Thymus (tissue), 11 donors: ENCODE data around the gene SLC16A5. TPM values are rescaled to one million over a fixed set of nuclear protein-coding genes. Genes with fewer than 3 reads are reported as not detected.

Source experiments
- DNase-seq, 9 donors: peaks; one replicate each; pipeline ENCODE4 v3.0.0-alpha.2; 2013; ENCODE audit warnings: low spot score in 9 of 9, low read depth in 6 of 9, missing footprints in 1 of 9
- H3K27ac ChIP-seq, 2 donors: one replicate each; pipeline ENCODE4 v1.5.1; 2013; ENCODE audit warnings: control low read depth in 1 of 2, low read depth in 1 of 2, low read length in 1 of 2, mild to moderate bottlenecking in 1 of 2, moderate library complexity in 1 of 2
- H3K27me3 ChIP-seq, 2 donors: one replicate each; pipeline ENCODE4 v1.5.1; 2013; ENCODE audit warnings: low read length in 1 of 2; ENCODE audit not compliant: control insufficient read depth in 2 of 2, insufficient read depth in 1 of 2
- H3K36me3 ChIP-seq, 2 donors: one replicate each; pipeline ENCODE4 v1.5.1; 2013; ENCODE audit warnings: low read length in 1 of 2, mild to moderate bottlenecking in 1 of 2, moderate library complexity in 1 of 2; ENCODE audit not compliant: control insufficient read depth in 2 of 2, insufficient read depth in 2 of 2
- H3K4me1 ChIP-seq, 2 donors: one replicate each; pipeline ENCODE4 v1.5.1; 2013; ENCODE audit warnings: low read length in 2 of 2; ENCODE audit not compliant: control insufficient read depth in 2 of 2, insufficient read depth in 2 of 2
- H3K4me3 ChIP-seq, 2 donors: one replicate each; pipeline ENCODE4 v1.5.1; 2013; ENCODE audit warnings: low read length in 2 of 2, control low read depth in 1 of 2, mild to moderate bottlenecking in 1 of 2
- H3K9me3 ChIP-seq, 2 donors: one replicate each; pipeline ENCODE4 v1.5.1; 2013; ENCODE audit warnings: low read length in 1 of 2, mild to moderate bottlenecking in 1 of 2; ENCODE audit not compliant: control insufficient read depth in 2 of 2, insufficient read depth in 1 of 2
- WGBS: extraction: QIAGEN DNeasy Blood & Tissue Kit; methylation state at CpG from one replicate; pipeline ENCODE4 v1.1.7; 2013; 5-methylcytosine and 5-hydroxymethylcytosine counted together
- polyA plus RNA-seq: library from polyadenylated mRNA; stranded (reverse); fragments of 200-250 nt; gene quantifications from one replicate; pipeline ENCODE4 v1.2.3, GENCODE V29; 2013
- total RNA-seq: library from RNA; stranded (reverse); fragments of 120-200 nt; gene quantifications from one replicate; pipeline ENCODE4 v1.2.4, GENCODE V29; 2013
- donor health status: healthy.

SLC16A5 gene
- total and polyA plus RNA-seq, 2 donors: 0.76 to 5.0 TPM

GRCh38 chr17:75061618-75062017 is 26.1 kb upstream of the SLC16A5 start:
- Histone ChIP-seq H3K4me1 (peaks cover 0 to 14% of the 10 kb centered on the region in 2 donors), H3K27ac (peak overlapping the region in 1 of 2 donors; percentile 20), H3K9me3 (no peaks in the 10 kb centered on the region), H3K27me3 (no peaks in the 10 kb centered on the region), H3K36me3 (peaks cover 51 to 60% of the 10 kb centered on the region in 2 donors), H3K4me3 (no peak overlapping the region)
- 98% methylated on average over 8 of the region's 8 CpGs for WGBS
- DNase-seq: no peak

GRCh38 chr17:75063201-75063600 is 24.6 kb upstream of the SLC16A5 start:
- H3K4me3 ChIP-seq: no peak overlapping the region
- H3K9me3 ChIP-seq: no peaks in the 10 kb centered on the region
- H3K27me3 ChIP-seq: no peaks in the 10 kb centered on the region
- WGBS: 95% methylated on average over 13 of the region's 13 CpGs
- no peak for DNase-seq
- peaks cover 2 to 24% of the 10 kb centered on the region in 2 donors for H3K4me1 ChIP-seq
- H3K36me3 ChIP-seq: peaks cover 51 to 58% of the 10 kb centered on the region in 2 donors
- H3K27ac ChIP-seq: no peak overlapping the region

GRCh38 chr17:75063626-75064025 is 24.1 kb upstream of the SLC16A5 start:
- Histone ChIP-seq H3K36me3 (peaks cover 51 to 58% of the 10 kb centered on the region in 2 donors), H3K4me3 (no peak overlapping the region), H3K4me1 (peaks cover 2 to 24% of the 10 kb centered on the region in 2 donors), H3K9me3 (no peaks in the 10 kb centered on the region), H3K27ac (no peak overlapping the region), H3K27me3 (no peaks in the 10 kb centered on the region)
- no peak for DNase-seq
- 93% methylated on average over 3 of the region's 3 CpGs for WGBS

GRCh38 chr17:75064040-75064439 is 23.7 kb upstream of the SLC16A5 start:
- peaks cover 2 to 24% of the 10 kb centered on the region in 2 donors for H3K4me1 ChIP-seq
- WGBS: 98% methylated on average over 11 of the region's 11 CpGs
- H3K27me3 ChIP-seq: no peaks in the 10 kb centered on the region
- no peak for DNase-seq
- no peaks in the 10 kb centered on the region for H3K9me3 ChIP-seq
- H3K4me3 ChIP-seq: no peak overlapping the region
- H3K27ac ChIP-seq: no peak overlapping the region
- peaks cover 51 to 58% of the 10 kb centered on the region in 2 donors for H3K36me3 ChIP-seq

GRCh38 chr17:75064460-75064859 is 23.3 kb upstream of the SLC16A5 start:
- DNase-seq: no peak
- H3K4me3 ChIP-seq: no peak overlapping the region
- no peaks in the 10 kb centered on the region for H3K27me3 ChIP-seq
- 96% methylated on average over 8 of the region's 8 CpGs for WGBS
- no peaks in the 10 kb centered on the region for H3K9me3 ChIP-seq
- H3K27ac ChIP-seq: no peak overlapping the region
- H3K36me3 ChIP-seq: peaks cover 48 to 55% of the 10 kb centered on the region in 2 donors
- peaks cover 2 to 24% of the 10 kb centered on the region in 2 donors for H3K4me1 ChIP-seq

- Histone ChIP-seq H3K27ac (no peak overlapping the region), H3K36me3 (peaks cover 42 to 50% of the 10 kb centered on the region in 2 donors)
- WGBS: 98% methylated on average over 18 of the region's 18 CpGs
These were observed 22.7 kb upstream of the SLC16A5 start for GRCh38 chr17:75064867-75065561.

GRCh38 chr17:75065562-75066151 is 22.1 kb upstream of the SLC16A5 start:
- H3K36me3 ChIP-seq: peaks cover 37 to 44% of the 10 kb centered on the region in 2 donors
- peaks cover 2 to 19% of the 10 kb centered on the region in 2 donors for H3K4me1 ChIP-seq
- H3K27me3 ChIP-seq: no peaks in the 10 kb centered on the region
- no peak overlapping the region for H3K27ac ChIP-seq
- DNase-seq: no peak
- 71% methylated on average over 6 of the region's 6 CpGs for WGBS
- H3K4me3 ChIP-seq: no peak overlapping the region
- no peaks in the 10 kb centered on the region for H3K9me3 ChIP-seq

More at GRCh38 chr17:75064867-75065561, 22.7 kb upstream of the SLC16A5 start:
- H3K4me1 ChIP-seq: peaks cover 2 to 19% of the 10 kb centered on the region in 2 donors
- H3K9me3 ChIP-seq: no peaks in the 10 kb centered on the region
- no peak for DNase-seq
- no peak overlapping the region for H3K4me3 ChIP-seq
- no peaks in the 10 kb centered on the region for H3K27me3 ChIP-seq

- H3K36me3 ChIP-seq: peaks cover 17 to 26% of the 10 kb centered on the region in 2 donors
These were observed 19.9 kb upstream of the SLC16A5 start for GRCh38 chr17:75067856-75068255.

GRCh38 chr17:75068750-75069149 is 19.0 kb upstream of the SLC16A5 start:
- Histone ChIP-seq H3K36me3 (peaks cover 8 to 17% of the 10 kb centered on the region in 2 donors), H3K27ac (no peak overlapping the region), H3K4me1 (peaks cover 2 to 19% of the 10 kb centered on the region in 2 donors), H3K27me3 (no peaks in the 10 kb centered on the region), H3K4me3 (no peak overlapping the region), H3K9me3 (no peaks in the 10 kb centered on the region)
- DNase-seq: no peak
- WGBS: 96% methylated on average over 8 of the region's 8 CpGs

More at GRCh38 chr17:75067856-75068255, 19.9 kb upstream of the SLC16A5 start:
- peak in 2 of 9 donors; percentile 49 to 73 for DNase-seq
- H3K4me3 ChIP-seq: no peak overlapping the region
- WGBS: 3% methylated on average over 4 of the region's 4 CpGs
- H3K4me1 ChIP-seq: peaks cover 2 to 19% of the 10 kb centered on the region in 2 donors
- no peaks in the 10 kb centered on the region for H3K9me3 ChIP-seq
- H3K27me3 ChIP-seq: no peaks in the 10 kb centered on the region
- H3K27ac ChIP-seq: peak overlapping the region; percentile 64 to 75
